ENCODE results near the gene ME3.

GRCh38 chr11:86630229-86630981 is 42.0 kb downstream of the ME3 start:
- TF ChIP-seq TEAD4 (IDR thresholded peaks at IDR 0.05), result no peak
- TF ChIP-seq EP300 (IDR thresholded peaks at IDR 0.05; ENCODE audit: borderline replicate concordance), result no peak
- TF ChIP-seq RAD21 (IDR thresholded peaks at IDR 0.05; ENCODE audit: low read depth), result no peak
- no peak for TF ChIP-seq YY1 (IDR thresholded peaks at IDR 0.05; ENCODE audit: low read depth)
- no peak for TF ChIP-seq TAF1 (IDR thresholded peaks at IDR 0.05; ENCODE audit: low read depth)
- TF ChIP-seq CEBPB (IDR thresholded peaks at IDR 0.05), result no peak
- TF ChIP-seq REST (IDR thresholded peaks at IDR 0.05; ENCODE audit: low read depth), result no peak
- TF ChIP-seq EGR1 (IDR thresholded peaks at IDR 0.05), result no peak
- TF ChIP-seq, protein P1, sequence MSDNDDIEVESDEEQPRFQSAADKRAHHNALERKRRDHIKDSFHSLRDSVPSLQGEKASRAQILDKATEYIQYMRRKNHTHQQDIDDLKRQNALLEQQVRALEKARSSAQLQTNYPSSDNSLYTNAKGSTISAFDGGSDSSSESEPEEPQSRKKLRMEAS (IDR thresholded peaks at IDR 0.05), result no peak
- TF ChIP-seq FOXM1 (IDR thresholded peaks at IDR 0.05; ENCODE audit: borderline replicate concordance, low read depth), result no peak
- no peak for TF ChIP-seq CREB1 (IDR thresholded peaks at IDR 0.05; ENCODE audit: low read depth)
- TF ChIP-seq TCF12 (IDR thresholded peaks at IDR 0.05; ENCODE audit: low read depth), result no peak
- TF ChIP-seq USF1 (IDR thresholded peaks at IDR 0.05), result no peak

All from Ishikawa (cell line).